GM18520 (cell line): ENCODE measurements around the gene ADAMTS15.

Source experiments
- ATAC-seq: cut with Tn5 transposase; IDR thresholded peaks from one replicate; pipeline ENCODE4 v1.9.1; 2021; ENCODE audit not compliant: unreplicated experiment

The ADAMTS15 gene

DNA sequence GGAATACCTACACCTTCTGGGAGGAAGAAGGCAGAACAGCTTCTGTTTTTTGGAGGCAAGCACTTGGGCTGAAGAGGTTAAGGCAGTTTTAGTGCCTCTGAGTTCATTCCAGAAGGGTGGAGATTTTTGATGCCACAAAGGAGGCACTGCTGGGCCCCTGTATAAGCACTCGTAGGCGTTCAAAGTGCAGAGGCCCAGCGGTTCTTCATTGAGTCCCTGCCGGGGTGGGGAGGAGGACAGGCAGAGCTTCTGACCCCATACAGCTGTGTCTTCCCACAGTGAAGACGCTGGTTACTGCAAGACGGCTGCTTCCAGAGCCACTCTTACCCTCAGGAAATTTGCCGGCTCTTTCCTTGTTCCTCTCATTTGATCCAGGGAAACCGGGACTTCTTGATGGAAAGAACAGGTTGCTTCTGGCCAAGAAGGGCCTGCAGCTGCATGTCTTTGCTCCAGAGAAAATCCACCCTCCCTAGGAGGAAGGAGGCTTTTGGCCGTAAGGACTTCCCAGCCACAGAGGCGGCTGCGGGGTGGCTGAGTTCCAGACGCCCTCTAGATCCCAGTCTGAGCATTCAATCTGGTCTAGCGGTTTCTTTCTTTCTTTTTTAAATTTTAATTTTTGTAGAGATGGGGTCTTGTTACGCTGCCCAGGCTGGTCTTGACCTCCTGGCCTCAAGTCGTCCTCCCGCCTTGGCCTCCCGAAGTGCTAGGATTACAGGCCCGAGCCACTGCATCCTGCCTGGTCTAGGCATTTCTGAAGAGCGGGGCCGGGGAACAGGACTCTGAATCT lies 9.4 kb downstream of the ADAMTS15 start:
- no peak for ATAC-seq

DNA sequence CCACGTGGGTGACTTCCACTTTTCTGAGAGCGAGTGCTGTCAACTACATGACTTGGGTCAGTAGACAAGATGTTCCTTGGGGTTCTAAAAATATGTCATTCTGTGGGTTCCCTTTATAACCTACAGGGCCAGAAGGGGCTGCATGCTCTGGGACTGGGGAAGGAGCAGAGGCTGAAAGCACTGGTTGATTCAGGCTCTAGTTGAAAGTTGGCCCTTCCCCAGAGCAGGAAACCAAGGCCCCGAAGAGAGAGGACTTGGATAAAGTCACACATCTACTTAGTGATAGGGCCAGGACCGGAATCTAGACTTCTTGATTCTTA lies 9.9 kb downstream of the ADAMTS15 start:
- ATAC-seq = no peak

DNA sequence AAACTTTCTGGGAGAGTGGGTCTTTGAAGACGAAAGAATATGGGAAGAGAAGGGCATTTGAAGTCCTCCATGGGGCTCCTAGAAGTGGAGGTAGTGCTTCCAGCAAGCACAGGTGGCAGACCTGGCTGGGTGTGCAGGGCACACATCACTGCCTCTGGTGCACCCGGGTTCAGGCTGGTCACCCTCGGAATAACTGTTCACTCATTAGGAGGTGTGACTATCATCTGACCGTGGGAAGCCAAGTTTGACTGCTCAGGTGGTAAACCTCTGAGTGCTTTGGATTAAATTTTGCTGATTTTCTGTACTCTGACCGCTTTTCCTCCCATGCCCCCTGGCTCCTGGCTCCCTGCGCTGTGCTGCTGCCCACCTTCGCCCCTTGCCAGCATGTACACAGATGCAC lies 11.1 kb downstream of the ADAMTS15 start:
- ATAC-seq = no peak

DNA sequence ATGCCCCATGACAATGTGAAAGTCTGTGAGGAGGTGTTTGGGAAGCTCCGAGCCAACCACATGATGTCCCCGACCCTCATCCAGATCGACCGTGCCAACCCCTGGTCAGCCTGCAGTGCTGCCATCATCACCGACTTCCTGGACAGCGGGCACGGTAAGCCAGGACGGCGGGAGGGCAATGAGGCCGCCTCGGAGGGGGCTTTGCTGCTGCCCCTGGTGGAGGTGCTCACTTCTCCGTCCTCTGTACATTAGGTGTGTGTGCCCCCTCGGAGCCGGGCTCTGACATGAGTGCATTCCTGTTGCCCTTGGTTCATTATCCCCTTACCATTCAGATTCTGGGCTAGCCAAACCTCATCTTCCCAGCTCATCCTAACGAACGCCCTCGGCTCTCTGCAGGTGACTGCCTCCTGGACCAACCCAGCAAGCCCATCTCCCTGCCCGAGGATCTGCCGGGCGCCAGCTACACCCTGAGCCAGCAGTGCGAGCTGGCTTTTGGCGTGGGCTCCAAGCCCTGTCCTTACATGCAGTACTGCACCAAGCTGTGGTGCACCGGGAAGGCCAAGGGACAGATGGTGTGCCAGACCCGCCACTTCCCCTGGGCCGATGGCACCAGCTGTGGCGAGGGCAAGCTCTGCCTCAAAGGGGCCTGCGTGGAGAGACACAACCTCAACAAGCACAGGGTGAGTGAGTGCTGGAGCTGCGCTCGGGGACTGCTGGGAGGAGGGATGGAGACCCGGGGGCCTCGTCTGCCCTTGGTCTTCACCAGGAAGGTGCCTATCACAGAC lies 13.8 kb downstream of the ADAMTS15 start:
- no peak for ATAC-seq

DNA sequence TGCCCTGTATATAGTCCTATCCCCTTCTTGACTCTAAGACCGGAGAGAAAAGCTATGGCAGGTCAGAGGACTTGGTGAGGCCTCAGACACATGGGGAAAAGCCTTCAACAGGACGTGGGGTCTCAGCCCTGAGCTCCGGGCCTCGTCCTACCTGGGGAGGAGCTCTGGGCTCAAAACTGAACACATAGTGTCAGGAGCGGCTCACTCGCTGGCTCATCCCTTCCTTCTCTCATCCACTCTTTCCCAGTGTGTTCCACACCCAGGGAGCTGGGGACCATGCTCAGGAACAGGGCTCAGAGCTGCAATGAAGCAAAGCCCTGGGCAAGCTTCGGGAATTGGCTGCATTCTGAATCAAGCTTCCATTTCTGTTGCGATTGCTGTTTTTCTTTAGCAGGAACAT lies 14.5 kb downstream of the ADAMTS15 start:
- ATAC-seq = no peak

DNA sequence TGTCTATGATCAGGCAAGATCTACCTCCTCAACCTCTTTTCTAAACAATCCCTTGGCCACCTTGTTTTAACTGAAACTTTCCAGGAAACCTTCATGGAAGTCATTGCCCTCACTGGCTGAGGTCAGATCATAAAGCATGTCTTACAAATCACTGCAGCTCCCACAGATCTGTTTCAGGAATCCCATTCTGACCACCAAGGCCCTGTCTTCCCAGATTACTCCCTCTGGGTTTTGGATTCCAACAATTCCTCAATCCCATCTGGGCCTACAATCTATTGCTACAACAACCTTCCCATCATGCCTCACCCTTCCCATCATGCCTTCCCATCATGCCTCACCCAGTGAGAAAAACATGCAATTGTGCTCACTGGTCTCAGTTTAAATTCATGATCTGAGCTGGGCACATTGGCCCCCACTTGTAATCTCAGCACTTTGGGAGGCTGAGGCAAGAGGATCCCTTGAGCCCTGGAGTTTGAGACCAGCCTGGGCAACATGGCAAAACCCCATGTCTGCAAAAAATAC lies 15.9 kb downstream of the ADAMTS15 start:
- ATAC-seq = no peak

DNA sequence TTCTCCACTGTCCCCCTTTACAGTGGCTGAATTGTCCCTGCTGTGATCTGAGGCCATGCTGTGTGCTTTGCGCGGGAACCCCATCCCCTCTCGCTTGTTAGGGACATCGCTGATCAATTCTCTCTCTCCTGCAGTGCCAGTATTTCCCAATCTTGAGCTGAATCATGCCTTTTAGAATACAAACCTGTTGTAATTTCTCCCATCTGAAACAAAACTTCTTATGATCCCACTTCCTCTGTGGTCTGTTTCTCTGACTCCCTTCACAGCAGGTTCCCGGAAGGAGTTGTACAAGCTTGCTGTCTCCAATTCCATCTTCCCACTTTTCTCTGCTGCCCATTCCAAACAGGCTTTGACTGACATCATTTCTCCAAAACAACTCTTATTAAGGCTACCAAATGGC lies 16.8 kb downstream of the ADAMTS15 start:
- ATAC-seq = no peak

DNA sequence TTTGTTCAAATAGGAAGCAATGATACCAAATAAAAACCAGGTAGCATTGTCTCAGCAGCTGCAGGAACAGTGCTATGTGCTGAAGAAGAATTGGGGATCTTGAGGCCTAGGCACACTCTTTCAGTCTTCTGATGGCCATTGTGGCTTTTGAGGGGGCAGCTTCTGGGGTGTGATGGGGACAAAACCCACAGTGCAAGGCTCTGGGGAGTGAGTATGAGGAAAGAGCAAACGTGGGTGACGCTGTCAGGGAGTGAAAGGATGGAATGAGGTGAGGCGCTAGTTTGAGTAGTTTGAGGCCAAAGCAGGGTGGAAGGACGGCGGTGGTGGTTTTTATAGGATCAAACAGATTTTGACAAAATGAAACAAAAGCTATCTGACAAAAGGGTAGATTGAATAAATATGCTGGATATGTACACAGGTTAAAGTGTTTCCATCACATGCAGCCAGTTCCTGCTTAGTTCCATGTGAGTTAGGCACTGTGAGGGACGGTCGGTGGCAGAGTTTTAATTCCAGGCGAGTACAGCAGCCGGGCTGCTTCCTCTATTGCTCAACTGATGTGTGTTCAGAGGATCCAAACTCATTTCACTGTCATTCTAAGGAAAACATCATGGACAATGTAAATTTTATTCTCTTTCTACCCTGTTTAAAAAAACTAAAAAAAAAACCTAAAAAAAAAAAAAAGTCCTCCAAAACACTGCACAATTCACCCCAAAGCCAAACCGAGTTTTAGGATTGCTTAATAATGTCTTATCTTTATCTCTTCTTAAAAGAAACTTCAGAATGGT lies 18.9 kb downstream of the ADAMTS15 start:
- no peak for ATAC-seq

DNA sequence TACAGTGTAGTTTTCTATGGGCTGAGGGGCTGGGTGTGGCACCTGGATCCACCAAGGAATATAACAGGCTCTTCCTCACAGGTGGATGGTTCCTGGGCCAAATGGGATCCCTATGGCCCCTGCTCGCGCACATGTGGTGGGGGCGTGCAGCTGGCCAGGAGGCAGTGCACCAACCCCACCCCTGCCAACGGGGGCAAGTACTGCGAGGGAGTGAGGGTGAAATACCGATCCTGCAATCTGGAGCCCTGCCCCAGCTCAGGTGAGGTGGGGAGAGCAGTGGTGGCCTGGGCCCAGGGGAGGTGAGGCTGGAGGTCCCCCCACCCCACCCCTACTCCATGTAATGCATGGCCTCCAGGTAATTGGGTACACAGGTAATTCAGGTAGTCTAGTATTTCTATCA lies 20.7 kb downstream of the ADAMTS15 start:
- no peak for ATAC-seq

DNA sequence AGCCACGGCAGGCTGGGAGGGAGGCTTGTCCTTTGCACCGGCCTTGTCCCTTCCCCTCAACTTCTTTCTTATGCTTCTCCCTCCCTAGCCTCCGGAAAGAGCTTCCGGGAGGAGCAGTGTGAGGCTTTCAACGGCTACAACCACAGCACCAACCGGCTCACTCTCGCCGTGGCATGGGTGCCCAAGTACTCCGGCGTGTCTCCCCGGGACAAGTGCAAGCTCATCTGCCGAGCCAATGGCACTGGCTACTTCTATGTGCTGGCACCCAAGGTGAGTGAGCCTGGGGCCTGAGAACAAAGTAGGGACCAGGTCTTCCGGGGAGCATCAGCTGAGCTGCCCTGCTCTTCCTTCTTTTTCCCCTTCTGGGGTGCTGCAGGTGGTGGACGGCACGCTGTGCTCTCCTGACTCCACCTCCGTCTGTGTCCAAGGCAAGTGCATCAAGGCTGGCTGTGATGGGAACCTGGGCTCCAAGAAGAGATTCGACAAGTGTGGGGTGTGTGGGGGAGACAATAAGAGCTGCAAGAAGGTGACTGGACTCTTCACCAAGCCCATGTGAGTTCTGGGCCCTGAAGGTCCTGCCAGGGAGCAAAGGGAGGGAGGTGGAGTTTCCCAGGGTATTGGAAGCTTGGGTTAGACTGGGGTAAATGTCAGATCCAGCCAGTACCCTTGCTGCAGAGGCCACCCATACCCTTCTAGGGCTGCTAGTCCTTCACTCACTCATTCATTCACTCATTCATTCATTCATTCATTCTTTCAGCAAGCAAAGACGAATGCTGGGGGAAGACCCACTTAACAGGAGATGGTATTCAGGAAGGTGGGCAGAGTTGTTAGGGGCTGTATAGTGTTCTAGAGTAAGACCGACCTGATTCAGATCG lies 22.6 kb downstream of the ADAMTS15 start:
- ATAC-seq = no peak

DNA sequence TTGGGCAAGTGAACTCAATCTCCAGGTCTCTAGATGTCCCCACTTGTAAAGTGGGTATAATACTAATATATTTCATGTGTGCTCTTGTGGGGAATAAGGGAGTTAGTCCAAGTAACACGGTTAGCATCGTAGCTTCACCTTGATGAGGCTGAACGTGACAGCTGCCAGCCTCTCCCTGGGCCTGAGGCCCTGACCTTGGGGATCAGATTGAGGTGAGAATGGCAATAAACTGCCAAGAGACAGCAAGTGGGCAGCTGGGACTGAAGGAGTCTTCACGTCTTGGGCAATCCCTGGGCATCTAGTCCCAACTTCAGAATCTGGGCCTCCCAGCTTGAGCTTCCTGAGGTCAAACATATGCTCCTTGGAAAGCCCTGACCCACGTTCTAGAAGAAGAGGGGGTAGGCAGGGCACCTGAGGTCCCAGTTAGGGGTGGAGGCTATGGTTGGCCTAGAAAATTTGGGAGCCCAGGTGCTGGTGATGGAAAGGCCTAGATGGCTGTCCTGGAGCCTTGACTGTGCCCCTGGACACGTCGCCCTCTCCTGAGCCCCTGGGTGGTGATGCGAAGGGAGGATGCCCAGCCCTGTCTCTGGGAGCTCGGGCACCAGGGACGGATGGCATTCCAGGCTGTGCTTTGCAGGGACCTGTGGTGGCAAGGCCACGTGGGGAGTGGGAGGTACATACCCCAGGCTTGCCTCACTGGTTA lies 23.4 kb downstream of the ADAMTS15 start:
- no peak for ATAC-seq

DNA sequence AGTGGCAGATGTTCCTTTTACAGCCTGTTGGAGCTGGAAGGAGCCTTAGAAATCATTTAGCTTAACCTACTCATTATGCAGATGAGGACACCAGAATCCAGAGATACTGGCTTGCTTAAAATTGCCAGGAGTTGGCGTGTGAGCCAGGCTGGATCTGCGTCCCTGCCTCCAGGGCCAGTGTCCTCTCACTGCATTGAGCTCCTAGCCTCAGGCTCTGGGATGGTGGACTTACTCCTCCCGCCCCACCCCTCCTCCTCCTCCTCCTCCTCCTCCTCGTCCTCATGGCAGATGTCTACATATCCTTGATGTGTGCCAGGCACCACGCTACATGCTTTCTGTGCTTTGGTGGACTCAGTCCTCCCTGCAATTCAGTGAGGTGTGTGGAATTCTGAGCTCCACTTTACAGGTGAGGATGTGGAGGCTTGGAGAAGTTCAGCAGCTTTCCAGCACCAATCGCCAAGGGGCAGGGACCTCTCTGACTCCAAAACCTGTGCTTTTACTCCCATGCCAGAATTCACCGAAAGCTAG lies 24.1 kb downstream of the ADAMTS15 start:
- ATAC-seq = no peak

DNA sequence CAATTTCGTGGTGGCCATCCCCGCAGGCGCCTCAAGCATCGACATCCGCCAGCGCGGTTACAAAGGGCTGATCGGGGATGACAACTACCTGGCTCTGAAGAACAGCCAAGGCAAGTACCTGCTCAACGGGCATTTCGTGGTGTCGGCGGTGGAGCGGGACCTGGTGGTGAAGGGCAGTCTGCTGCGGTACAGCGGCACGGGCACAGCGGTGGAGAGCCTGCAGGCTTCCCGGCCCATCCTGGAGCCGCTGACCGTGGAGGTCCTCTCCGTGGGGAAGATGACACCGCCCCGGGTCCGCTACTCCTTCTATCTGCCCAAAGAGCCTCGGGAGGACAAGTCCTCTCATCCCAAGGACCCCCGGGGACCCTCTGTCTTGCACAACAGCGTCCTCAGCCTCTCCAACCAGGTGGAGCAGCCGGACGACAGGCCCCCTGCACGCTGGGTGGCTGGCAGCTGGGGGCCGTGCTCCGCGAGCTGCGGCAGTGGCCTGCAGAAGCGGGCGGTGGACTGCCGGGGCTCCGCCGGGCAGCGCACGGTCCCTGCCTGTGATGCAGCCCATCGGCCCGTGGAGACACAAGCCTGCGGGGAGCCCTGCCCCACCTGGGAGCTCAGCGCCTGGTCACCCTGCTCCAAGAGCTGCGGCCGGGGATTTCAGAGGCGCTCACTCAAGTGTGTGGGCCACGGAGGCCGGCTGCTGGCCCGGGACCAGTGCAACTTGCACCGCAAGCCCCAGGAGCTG lies 24.8 kb downstream of the ADAMTS15 start:
- no peak for ATAC-seq

DNA sequence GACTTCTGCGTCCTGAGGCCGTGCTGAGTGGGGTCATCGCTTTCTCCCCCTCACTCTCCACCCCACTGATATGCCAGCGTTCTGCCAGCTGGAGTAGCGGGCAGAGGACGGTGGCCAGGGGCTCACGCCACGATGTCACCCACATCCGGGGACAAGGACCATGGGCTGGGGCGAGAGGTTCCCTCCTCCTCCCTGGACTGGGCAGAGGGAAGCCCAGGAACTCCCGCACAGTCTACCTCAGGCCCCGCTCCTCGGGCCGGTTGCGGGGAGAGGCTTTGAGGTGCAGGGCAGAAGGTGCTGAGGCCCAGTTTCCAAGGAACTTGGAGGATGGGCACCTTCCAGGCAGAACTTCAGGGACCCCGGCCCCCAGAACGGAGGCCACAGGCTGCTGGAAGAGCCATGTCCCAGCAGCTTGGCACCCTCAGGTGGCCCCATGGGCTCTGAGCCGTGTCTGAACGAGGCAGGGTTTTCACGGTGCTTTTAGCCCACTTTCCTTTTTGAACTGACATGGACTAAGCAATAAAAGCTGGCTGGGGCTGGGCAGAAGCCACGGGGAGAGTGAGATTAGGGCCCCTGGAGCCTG lies 25.4 kb downstream of the ADAMTS15 start:
- ATAC-seq = no peak

DNA sequence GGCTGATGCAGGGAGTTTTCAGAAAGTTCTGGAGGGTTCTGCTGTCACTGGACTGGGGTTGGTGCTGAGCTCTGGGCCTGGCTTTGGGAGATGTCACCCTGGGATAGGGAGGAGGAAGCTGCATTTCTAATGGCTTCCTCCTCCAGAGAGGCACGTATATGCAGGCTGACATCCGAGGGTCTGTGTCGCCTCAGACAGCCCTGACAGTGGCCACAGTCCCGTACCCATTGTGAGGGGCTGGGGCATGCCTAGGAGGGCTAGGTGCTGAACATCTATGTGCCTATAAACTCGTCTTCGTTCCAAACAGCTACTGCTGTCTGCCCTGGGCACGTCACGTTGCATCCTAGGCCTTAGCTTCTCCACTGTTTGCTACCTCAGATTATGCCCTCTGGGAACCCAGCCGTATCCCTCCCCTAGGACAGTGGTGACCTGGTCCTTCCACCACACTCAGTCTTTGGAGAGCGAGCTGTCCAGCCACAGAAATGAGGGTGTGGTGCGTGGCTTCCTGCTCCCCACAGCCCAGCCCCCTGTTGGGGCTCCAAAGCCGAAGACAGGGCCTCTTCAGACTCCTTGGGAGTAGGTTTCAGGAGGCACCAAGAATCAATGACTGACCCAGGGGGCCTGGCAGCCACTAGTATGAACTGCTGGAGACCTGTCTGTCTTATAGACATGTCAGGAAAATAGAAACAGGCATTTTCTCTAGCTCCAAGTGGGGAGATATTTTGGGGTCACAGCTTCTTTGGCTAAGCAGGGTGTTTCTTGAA lies 26.4 kb downstream of the ADAMTS15 start:
- ATAC-seq = no peak

DNA sequence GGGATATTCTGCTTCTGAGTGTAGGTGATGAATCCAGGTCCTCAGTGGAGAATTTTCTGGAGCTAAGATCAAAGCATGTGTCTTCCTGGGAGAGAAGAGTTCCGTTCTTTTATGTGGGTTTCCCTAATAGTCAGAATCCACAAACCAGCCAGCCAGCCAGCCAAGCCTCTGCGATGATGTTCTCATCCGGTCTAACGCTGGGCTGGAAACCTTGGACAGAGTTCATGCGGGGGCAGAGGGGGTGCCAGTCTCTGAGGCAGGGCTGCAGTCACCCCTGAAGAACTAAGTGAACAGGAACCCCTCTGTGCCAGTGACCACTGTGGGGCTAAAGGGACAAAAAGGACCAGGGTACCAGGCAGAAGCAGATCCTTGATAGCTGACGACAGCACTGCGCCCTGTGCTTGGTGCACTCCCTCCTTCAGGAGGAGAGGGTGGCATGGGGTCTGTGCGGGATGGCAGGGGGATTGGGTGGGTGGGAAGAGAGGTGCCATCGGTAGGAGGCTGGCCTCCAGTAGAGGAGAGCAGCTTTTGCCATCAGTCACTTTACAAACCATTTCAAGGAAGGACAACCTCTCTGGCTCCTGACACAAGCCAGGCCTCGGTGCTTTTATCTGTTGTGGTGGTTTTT lies 27.1 kb downstream of the ADAMTS15 start:
- no peak for ATAC-seq

DNA sequence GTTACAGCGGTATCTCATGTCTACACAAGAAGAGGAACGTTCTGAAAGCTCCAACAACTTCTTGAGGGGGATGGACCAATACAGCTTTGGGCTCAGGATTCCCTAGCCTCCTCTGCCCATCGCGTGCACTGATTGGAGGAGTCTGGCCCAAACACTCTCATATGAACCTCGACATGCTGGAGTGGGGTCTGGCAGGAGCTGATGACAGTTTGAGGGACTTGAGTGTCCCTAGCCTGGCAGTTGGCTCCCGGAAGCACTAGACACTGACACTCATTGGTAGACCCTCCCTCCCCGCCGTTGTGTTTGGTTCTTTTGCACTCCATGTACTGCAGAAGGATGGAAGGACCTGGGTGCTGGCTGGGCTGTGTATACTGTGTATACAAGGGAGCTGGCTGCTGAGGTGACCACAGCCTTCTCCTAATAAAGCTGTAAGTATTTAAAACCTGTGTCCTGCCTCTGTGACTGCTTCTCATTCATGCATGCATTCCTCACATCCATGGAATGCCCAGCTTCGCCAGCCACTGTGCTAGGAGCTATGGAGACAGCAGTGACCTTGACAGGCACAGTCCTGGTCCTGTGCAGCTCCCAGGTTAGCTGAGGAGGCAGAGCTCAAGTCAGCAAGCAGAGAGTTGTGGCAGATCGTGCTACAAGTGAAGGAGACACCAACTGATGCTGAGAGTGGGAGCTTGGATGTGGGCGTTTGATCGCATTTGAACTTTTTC lies 27.9 kb downstream of the ADAMTS15 start:
- no peak for ATAC-seq
